ENCODE results near the gene ZNF37A. TPM values are rescaled to one million over a fixed set of nuclear protein-coding genes. Genes with fewer than 3 reads are reported as not detected.

Gene ZNF37A
- total RNA-seq, 1 donor from 2014 or later = 24.8 TPM

DNA sequence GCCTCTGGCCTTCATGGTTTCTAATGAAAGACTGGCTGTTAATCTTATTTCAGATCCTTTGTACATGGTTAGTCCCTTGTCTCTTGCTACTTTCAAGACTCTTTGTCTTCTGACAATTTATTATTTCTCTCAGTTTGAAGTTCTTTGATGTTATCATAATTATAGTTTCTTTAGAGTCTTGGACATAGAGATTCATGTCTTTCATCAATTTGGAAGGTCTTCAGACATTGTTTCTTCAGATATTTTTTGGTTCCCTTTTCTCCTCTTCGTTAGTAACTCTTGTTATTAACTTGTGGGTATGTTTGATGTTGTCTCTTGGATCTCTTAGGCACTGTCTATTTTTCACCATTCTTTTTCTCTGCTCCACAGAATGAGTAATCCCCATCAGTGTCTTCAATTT is 8.7 kb downstream of the ZNF37A start:
- H3K9me3 Mint-ChIP-seq = peaks cover 91% of the 10 kb centered on the region
- H3K27ac Mint-ChIP-seq = no peak overlapping the region
- DNase-seq (ENCODE audit: low spot score in 2 of 2, unreplicated experiment in 2 of 2) = no peak
- peaks cover 95% of the 10 kb centered on the region for H3K36me3 Mint-ChIP-seq
- no peaks in the 10 kb centered on the region for H3K4me1 Mint-ChIP-seq
- no peaks in the 10 kb centered on the region for H3K27me3 Mint-ChIP-seq (ENCODE audit: low read depth)
- H3K4me3 Mint-ChIP-seq = no peak overlapping the region
- TF ChIP-seq, protein P1, sequence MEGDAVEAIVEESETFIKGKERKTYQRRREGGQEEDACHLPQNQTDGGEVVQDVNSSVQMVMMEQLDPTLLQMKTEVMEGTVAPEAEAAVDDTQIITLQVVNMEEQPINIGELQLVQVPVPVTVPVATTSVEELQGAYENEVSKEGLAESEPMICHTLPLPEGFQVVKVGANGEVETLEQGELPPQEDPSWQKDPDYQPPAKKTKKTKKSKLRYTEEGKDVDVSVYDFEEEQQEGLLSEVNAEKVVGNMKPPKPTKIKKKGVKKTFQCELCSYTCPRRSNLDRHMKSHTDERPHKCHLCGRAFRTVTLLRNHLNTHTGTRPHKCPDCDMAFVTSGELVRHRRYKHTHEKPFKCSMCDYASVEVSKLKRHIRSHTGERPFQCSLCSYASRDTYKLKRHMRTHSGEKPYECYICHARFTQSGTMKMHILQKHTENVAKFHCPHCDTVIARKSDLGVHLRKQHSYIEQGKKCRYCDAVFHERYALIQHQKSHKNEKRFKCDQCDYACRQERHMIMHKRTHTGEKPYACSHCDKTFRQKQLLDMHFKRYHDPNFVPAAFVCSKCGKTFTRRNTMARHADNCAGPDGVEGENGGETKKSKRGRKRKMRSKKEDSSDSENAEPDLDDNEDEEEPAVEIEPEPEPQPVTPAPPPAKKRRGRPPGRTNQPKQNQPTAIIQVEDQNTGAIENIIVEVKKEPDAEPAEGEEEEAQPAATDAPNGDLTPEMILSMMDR (IDR thresholded peaks at IDR 0.05; ENCODE audit: unreplicated experiment) = no peak

DNA sequence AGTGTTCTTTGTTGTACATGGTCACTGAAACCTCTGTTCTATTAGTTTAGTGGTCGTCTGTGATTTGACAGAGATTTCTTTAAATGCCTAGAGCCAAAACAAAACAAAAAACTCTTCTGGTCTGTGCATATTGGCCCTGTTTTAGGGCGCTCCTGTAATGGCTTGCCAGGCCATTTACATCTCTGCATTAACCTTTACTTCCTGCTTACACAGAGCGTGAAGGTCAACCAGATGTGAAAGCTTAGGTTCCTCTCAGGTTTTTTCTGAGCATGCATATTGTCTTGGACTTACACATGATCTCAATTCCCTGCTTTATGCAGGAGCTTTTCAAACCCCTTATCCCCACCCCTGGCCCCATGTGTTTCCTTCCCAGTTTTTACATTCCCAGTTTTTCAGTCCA is 9.6 kb downstream of the ZNF37A start:
- TF ChIP-seq, protein P1 (IDR thresholded peaks at IDR 0.05; ENCODE audit: unreplicated experiment) = no peak
- Mint-ChIP-seq H3K4me3 (no peak overlapping the region), H3K36me3 (peaks cover 95% of the 10 kb centered on the region), H3K27me3 (ENCODE audit: low read depth) (no peaks in the 10 kb centered on the region), H3K4me1 (no peaks in the 10 kb centered on the region), H3K9me3 (peaks cover 91% of the 10 kb centered on the region), H3K27ac (no peak overlapping the region)
- no peak for DNase-seq (ENCODE audit: low spot score in 2 of 2, unreplicated experiment in 2 of 2)

DNA sequence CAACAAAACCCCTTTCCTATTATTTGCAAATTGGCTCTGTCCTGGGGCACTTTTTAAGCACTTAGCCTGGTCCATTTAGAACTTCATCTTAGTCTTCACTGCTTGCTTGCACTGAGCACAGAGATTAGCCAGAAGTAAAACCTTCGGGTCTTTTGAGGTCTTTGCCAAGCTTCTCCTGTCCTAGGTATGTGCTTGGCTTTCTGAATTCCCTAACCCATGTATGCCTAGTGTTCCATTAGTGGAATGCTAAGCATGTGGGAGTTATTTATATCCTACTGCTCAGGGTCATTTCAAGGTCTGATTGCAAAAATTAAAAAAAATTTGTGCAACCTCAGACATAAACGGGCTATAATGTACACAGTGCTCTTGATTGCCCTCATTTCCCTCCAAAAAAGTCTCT is 18.0 kb downstream of the ZNF37A start:
- Mint-ChIP-seq H3K36me3 (peaks cover 65% of the 10 kb centered on the region), H3K27me3 (ENCODE audit: low read depth) (no peaks in the 10 kb centered on the region), H3K4me3 (no peak overlapping the region), H3K4me1 (no peaks in the 10 kb centered on the region), H3K9me3 (peaks cover 69% of the 10 kb centered on the region), H3K27ac (no peak overlapping the region)
- DNase-seq (ENCODE audit: low spot score in 2 of 2, unreplicated experiment in 2 of 2) = no peak
- TF ChIP-seq, protein P1 (IDR thresholded peaks at IDR 0.05; ENCODE audit: unreplicated experiment) = no peak

DNA sequence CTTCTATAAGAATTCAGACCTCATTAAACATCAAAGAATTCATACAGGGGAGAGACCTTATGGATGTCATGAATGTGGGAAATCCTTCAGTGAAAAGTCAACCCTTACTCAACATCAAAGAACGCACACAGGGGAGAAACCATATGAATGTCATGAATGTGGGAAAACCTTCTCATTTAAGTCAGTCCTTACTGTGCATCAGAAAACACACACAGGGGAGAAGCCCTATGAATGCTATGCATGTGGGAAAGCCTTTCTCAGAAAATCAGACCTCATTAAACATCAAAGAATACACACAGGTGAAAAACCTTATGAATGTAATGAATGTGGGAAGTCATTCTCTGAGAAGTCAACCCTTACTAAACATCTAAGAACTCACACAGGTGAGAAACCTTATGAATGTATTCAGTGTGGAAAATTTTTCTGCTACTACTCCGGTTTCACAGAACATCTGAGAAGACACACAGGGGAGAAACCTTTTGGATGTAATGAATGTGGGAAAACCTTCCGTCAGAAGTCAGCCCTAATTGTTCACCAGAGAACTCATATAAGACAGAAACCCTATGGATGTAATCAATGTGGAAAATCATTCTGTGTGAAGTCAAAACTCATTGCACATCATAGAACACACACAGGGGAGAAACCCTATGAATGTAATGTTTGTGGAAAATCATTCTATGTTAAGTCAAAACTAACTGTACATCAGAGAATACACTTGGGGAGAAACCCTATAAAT is 24.1 kb downstream of the ZNF37A start:
- peaks cover 86% of the 10 kb centered on the region for H3K9me3 Mint-ChIP-seq
- H3K36me3 Mint-ChIP-seq = peaks cover 72% of the 10 kb centered on the region
- H3K27ac Mint-ChIP-seq = no peak overlapping the region

DNA sequence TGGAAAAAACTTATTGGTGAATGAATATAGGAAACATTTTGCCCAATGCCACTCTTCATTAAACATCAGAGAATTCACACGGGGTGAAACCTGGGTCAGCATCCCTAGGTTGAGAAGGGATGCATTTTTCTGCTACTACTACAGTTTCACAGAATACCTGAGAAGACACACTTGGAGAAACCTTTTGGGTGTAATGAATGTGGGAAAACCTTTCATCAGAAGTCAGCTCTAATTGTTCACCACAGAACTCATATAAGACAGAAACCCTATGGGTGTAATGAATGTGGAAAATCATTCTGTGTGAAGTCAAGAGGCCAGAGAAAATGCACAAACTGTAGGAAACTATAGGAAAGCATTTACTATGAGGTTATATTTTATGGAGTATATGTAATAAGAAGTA is 24.9 kb downstream of the ZNF37A start:
- Mint-ChIP-seq H3K27me3 (ENCODE audit: low read depth) (no peaks in the 10 kb centered on the region), H3K4me3 (no peak overlapping the region), H3K36me3 (peaks cover 72% of the 10 kb centered on the region), H3K4me1 (no peaks in the 10 kb centered on the region), H3K9me3 (peaks cover 87% of the 10 kb centered on the region), H3K27ac (no peak overlapping the region)
- TF ChIP-seq, protein P1 (IDR thresholded peaks at IDR 0.05; ENCODE audit: unreplicated experiment) = no peak
- DNase-seq (ENCODE audit: low spot score in 2 of 2, unreplicated experiment in 2 of 2) = no peak

More for the DNA sequence above, 24.1 kb downstream of the ZNF37A start:
- Mint-ChIP-seq H3K4me1 (no peaks in the 10 kb centered on the region), H3K27me3 (ENCODE audit: low read depth) (no peaks in the 10 kb centered on the region), H3K4me3 (no peak overlapping the region)
- TF ChIP-seq, protein P1 (IDR thresholded peaks at IDR 0.05; ENCODE audit: unreplicated experiment) = no peak
- DNase-seq (ENCODE audit: low spot score in 2 of 2, unreplicated experiment in 2 of 2) = no peak
